HG02798 (cell line): ENCODE results near the gene RCC2.
A peak's percentile ranks its signal among the peaks of the same experiment; 100 is the strongest.
"Not testable (repeated sequence)": the region's sequence is repeated elsewhere in the genome, so short reads cannot be mapped to it uniquely, and the experiment has no call there.

Experiments
- ATAC-seq: cut with Tn5 transposase; IDR thresholded peaks from one replicate; pipeline ENCODE4 v1.9.1; 2021; ENCODE audit warnings: mild to moderate bottlenecking; ENCODE audit not compliant: unreplicated experiment, poor library complexity

RCC2 gene

DNA sequence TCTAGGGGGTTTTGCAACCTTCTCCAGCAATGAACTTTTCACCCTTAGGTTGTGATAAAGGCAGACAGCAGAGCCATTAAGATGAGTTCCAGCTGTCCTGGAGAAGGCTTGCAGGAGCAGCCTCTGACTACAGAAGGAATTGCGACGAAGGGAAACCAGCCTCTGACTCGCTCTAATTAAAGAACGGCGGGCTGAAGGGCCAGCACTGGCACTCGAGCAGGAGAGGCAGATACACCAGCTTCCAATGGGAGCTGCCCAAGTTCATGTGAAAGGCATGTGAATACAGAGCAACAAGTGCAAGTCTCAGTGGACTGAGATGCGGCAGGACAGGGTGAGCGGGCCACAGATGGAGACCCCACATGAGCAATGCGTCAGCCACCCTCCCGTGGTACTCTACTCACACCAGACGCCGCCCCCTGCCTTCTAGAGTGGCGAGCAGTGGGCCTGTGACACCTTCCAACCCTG is 15.7 kb downstream of the RCC2 start:
- ATAC-seq = no peak

DNA sequence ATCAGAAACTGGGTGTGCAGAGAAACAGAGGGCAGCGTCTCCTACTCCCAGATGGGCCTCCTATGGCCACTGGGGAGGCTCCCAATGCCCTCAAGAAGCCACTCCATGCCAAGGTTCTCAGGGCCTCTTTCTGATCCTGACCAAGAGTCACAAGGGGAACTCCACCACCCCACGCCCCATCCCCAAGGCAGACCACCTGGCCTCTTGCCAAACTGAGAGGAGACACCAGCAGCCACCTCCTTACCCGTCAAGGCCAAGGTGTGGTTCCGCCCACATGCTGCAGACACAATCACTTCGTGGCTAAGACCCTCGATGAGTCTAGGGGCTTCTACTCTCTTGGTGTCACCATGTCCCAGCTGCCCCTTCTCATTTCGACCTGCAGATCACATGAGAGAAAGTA is 17.0 kb downstream of the RCC2 start:
- ATAC-seq = no peak

DNA sequence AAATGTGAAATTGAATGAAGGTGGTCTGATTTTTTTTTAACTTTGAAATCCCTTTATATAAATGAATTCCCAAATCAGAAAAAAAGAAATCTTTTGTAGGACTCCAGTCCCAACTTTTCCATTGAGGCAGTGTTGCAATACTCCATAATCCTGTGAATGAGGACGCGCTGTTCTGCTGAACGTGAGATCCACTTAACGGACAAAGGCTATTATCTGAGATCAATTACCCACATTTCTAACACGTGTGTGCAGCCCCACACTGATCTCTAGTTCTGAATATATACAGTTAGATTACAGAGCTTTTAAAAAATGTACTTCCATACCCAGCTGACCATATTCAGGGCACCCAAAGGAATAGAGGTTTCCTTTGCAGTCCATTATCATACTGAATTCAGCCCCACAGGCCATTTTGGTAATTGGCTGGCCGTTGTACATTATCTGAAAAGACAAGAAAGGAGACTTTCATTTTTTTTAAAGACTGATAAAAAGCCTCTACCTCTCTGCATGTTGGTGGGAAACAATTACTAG is 19.0 kb downstream of the RCC2 start:
- no peak for ATAC-seq

DNA sequence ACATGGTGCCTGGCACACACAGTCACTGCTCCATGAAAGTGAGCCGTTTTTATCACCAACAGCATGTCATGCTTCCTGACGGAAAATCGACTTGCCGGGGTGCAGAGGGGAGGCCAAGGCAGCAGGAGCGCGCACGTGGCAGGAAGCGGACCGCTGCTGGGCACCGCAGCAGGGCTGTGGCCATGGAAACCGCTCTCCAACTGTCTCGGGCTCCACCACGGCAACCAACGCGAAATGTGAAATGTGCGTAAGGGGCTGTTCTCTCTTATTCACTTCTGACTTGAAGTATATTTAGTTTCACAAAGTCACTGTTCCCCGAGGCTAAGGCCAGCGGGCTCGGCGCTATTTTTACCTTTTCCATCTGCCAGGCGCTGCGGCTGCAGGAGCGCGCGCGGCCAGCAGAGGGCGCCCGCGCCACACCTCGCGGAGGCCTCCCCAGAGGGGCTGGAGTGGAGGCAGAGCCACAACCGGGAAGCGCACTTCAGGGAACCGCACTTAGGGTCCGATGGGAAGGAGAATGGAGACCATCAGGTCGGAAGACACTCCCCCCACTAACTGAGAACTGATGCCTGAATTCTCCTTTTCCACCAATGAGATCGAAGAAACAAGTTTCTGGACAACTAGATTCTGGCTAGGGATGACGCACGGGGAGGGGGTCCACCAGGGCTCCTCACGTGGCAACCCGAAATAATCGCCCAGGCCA is 19.7 kb downstream of the RCC2 start:
- ATAC-seq = peak; percentile 45

DNA sequence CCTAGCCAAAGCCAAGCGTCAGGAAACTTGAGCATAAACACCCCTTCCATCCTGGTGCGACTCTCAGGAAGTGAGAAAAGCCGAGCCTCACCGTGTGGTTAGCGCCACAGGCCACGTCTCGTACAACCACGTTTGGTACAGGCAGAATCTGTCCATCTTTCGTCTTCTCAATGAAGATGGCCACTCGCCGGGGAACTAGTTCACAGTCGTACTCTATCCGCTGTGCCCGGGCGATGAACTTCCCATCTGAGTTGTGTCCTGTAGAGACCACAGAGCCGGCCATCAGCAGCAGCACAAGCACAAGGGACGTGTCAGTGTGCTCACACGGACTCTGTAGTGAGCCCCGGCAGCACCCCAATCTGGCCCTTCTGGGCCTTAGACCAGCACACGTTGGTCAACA is 23.1 kb downstream of the RCC2 start:
- no peak for ATAC-seq

DNA sequence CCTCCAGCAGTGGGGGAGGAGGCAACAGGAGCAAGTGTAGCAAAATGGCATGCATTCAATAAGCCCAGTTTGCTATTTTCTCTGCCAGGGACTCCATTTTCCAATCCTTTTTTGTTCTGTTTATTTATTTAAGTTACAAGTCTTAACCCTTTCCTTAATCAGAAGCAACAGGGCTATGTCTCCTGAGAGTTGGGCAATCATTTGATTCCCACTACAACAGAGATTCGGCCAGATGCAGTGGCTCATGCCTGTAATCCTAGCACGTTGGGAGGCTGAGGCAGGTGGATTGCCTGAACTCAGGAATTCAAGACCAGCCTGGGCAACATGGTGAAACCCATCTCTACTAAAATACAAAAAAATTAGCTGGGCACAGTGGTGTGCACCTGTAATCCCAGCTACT is 25.5 kb downstream of the RCC2 start:
- ATAC-seq = no peak

DNA sequence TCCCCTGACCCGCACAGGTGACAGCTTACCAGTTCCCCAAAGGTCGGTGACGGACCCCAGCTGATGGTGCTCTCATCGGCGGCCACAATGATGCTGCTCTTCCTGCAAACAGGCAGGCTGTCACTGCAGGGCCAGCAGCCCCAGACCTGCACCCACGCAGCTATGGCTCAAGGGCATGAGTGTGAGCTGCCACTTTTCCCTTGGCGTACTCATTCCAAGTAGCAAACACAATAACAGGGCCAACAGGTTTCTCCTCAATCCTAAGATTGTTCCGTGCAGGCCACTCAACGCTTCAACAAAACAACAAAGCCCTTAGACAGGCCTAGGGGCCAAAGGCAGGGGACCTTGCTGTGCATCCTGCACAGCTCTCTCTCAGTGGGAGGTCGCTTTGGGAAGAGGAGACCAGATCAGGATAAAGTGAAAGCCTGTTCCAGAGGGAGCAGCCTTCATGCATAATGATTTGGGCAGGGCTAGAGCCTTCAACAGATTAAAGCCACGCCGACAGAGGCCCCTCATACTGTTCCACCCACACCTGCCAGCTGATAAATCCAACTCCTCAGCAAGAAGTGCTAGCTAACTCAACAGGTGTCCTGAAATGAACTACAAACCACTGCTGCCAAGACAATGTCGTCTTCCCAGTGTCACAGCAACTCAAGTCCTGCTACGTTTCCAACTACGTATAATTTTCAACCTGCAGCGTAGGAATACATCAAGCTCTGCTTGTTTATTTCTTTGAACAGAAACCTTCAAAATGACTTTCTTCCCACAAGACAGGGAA is 27.2 kb downstream of the RCC2 start:
- no peak for ATAC-seq

DNA sequence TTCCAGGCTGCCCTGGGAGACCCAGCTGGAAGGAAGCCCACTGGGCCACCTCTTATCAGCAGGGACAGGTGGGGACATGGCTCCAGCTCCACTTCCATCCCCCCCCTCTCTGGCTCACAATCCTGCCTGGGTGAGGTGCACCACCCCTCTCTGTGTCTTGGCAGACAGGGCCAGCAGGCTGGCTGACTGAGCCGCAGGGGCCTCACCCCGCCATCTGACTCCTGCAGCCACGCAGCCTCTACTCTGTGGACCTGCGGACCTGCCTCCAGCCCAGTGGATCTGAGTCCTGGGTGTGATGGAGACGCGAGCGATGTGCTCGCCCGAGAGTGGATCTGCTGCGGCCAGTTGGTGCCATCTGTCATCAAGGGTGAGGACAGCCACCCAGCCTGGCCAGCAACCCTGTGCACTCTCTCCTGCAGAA is 30.1 kb downstream of the RCC2 start:
- no peak for ATAC-seq

DNA sequence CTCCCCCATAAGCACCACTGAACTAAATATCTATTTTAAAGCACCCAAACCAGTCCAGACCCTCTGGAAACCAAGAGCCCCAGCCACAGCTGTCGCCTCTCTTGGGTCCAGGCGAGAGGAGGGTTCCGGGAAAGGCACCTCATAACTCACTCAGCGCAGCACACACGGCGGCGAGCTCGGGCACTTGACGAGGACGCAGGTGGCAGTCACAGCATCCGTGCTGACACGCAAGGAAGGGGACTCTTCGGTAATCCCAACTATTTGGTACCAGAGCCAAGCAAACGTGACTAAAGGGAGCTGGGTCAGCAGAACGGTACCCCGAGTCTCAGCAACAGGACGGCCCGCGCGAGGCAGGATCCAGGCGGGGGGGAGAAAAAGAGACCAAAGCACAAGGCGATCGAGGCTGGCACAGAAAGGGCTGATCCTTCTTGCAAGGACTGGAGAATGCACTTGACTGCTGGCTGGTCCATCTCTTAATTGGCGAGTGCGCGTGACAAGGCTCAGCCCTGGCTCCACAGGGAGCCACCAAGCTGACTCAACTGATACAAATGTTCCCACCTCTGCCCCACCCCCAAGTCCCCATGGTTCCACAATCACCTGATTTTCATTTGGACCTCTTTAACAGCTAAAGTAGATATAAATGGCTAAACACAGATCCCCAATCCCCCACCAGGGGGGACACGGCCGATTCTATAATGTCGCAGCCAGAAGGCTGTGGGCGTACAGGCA is 31.5 kb downstream of the RCC2 start:
- ATAC-seq = not testable (repeated sequence)

DNA sequence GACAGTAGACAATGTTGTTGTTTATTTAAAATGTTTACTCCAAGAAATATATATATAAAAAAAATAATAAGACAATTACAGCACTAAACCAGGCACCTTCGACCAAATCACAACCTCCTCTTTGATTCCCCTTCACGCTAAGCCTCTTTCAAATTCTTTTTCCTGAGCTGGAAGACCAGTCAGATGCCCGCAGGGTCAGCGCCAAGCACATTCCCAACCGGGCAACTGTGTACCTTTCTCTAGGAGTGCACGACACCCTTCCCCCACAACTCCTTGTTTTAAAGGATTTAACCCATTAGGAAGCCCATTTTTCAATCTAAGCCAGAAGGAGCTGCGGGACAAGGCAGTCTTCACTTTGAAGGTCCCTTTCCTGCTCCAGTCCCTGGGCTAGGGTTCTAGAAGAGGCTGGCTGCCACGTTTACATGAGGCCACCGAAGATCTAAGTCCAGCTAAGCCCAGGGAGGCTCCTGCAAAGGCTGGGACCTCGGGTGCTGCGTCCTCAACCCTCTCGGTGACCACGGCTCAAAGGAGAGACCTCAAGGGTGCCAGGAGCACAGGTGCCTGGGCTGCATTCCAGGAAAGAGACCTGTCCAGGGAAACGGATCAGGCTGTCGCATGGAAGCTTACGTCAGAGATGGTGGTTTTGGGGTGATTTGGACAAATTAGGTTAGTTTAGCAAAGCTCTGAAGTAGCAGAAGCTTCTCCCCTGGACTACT is 32.6 kb downstream of the RCC2 start:
- ATAC-seq = not testable (repeated sequence)

DNA sequence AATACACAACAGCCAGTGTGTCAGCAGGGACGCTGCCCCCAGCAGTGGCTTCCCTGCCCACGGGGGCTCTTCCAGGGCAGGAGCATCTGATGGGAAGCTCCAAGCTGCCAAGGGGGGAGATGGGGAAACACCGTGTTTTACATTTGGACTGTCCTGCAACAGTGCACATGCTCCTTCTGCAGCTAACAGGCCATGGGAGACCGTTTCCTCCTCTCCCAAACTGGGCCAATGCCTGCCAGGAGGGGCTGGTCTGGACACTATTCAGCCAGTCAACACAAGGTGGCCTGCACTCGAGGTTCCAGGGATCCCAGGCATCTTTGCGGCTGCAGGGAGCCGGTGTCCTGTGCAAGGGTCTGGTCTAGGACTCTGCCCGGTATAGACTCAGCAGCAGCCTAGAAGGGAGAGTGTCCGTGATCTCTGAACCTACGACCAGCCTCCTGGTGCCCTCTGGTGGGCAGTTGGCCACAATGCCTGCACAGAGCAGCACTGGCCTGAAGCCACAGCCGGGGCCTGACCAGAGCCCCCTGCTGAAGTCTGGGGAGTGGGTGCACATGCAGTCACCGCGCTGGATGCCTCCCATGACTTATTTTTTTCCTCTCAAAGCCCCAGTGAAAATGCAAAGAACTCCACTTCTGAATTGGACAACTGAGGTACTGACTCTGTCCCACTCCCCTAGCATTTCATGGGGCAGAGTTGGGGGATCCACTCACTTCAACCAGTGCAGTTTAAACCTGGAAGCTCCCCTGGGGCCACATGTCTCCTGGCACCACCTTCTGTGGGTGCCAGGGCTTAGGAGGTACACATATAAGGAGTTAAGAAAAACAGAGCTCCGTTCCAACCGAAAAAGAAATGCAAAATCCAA is 33.3 kb downstream of the RCC2 start:
- ATAC-seq = peak; percentile 60

DNA sequence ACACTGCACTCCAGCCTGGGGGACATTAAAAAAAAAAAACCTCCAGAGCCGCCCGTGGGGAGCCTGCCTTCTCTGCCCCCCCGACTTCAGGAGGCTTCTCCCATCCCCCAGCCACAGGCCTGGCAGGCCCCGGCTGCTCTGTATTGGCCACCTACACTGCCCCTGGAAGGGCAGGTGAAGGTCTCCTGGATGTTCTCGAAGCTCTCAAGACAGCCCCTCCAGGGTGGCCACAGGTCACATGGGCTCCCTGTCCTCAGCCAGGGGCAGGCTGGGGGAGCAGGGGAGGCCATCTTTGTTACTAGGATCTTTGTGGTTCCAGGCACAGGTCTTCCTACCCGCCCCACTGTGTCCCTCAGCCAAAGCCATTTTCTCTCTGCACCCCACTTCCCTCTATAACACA is 34.7 kb downstream of the RCC2 start:
- no peak for ATAC-seq

DNA sequence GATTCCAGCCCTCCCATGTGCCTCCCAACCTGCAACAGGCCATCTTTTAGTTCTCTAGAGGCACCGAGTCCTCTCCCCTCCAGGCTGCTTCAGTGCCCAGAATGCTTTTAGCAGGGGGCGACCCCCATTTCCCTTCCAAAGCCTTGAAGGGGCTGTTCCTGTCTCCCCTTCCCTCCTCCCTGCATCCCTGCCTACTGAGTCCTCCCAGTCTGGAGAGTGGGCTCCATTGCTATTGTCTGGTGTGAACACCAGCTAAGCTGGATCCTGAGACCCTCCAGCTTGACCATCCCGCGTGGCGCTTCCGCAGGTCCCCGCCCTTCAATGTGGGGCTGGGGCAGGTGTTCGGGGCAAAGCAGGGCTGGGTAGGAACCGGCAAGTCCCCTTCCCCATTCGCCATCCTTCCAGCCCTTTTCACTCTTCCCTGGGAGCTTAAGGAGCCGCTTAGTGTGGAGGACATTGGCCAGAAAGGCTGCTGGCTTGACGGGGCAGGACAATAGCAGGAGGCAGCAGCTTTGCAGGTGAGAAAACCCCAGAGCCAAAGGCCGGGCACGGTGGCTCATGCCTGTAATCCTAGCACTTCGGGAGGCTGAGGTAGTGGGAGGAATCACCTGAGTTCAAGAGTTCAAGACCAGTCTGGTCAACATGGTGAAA is 35.3 kb downstream of the RCC2 start:
- no peak for ATAC-seq

DNA sequence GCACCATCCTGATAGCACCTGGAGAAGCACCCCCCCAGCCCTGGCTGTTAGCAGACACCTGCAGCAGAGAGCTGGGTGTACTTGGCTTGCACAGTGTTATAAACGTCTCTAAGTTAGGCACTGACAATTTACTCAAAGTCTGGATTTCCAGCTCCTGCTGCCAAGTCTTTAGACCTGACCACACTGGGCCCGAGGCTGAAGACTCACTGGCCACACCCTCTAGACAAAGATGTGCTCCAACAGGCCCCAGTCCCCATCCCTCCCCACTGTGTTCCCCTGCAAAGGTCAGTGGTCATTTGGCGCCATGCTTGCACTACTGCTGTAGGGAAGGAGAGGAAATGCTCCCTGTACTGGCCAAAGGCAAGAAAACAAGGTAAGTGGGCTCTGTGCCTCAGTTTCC is 36.4 kb downstream of the RCC2 start:
- ATAC-seq = no peak

DNA sequence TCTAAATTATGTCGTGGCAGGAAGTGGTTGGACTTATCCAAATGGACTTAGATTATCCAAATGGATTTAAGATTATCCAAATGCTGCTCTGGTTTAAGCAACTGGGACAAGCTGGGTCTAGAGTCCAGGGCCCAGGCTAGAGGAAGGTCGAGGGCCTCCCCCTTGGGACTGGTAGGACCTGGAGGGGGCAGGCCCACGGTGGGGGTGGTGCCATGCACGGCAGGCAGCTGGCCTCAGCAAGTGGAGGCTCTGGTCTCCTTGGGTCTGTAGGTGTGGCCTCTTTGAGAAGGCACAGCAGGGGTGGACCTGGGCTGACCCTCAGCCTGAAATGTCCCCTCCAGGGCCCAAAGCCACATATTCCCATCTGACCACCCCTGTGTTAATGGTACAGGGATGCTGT is 37.6 kb downstream of the RCC2 start:
- ATAC-seq = no peak

DNA sequence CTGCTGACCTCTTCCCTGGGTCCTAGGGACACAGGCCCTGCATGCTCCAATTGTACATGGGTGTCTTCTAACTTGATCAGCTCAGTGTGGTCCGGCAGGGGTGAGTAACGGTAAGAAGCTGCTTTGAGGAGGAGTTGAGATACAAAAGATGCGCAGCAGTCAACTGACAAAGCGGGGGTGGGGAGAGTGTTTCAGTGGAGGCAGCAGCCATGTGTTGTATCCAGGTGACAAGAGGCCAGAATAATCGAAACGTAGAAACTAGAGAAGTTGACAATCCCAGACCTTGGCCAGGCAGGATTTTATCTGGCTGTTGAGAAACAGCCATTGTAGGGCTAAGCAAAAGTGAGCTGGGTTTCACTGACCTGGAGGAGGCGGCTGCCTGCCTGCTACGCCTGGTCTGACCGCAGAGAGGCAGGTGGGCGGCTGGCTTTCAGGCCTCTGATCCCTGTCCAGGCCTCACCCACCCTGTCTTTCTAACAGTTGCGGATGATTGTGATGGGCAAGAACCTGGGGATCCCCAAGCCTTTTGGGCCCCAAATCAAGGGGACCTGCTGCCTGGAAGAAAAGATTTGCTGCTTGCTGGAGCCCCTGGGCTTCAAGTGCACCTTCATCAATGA is 38.6 kb downstream of the RCC2 start:
- no peak for ATAC-seq

DNA sequence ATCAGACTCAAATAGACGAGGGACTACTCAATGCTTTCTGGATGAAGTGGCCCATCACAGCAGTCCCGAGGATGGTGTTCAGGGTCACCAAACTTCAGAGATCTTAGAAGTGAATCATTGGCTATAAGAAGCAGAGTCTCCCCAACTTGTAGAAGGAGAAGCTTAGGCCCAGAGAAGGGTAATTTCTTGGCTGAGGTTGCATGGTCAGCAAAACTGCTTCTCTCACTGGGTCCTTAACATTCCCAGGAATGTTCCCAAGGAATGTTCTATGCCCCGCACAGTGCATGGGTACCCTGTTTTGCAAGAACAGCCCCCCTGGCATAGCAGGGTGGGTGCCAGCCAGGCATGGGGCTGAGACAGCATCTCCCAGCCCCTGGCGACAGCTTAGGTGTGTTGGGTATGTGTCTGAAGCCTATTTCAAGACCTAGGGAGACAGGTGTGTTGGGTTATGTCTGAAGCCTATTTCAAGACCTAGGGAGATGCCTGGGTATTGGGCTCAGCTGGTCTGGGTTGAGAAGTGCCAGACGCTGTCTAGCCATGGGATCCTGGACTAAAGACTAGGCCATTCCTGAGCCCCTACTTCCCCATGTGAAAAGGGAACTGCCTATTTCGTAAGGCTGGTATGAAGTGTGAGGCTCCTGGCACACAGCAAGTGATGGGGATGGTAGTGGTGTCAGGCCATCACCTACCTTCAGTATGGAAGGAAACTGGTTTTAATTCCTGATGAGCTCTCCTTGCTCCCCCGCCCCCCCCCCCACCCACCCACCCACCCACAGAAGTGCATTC is 41.4 kb downstream of the RCC2 start:
- no peak for ATAC-seq

DNA sequence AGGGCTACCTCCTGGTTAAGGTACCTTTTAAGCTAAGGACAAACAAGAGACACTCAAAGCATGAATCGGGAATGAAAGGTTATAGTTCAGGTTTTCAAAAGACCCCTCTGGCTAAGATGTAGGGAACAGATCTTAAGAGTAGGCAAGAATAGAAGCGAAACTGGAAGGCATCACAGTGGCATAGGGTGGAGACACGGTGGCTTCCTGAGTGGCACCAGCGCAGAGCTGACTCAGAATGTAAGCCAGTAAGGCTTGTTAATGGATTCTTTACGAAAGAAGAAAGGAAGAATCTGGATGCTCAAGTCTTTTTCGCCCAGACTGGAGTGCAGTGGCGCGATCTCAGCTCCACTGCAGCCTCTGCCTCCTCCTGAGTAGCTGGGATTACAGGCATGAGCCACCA is 46.2 kb downstream of the RCC2 start:
- no peak for ATAC-seq
